H9 (cell line): ENCODE results near the gene SMTN. TPM values are rescaled to one million over a fixed set of nuclear protein-coding genes. Genes with fewer than 3 reads are reported as not detected.

Experiments used
- DNase-seq: peaks from one replicate; pipeline ENCODE4 v3.0.0-alpha.2; 2017
- H2AFZ ChIP-seq: one replicate; pipeline ENCODE4 v1.6.1; 2013; ENCODE audit warnings: mild to moderate bottlenecking, low read length, control low read depth, moderate library complexity
- H2AK5ac ChIP-seq: 2 replicates; pipeline ENCODE4 v1.6.1; 2013; ENCODE audit warnings: low read length, control low read depth, mixed read lengths; ENCODE audit not compliant: insufficient read length
- H2BK120ac ChIP-seq: one replicate; pipeline ENCODE4 v1.6.1; 2013; ENCODE audit warnings: low read depth, mild to moderate bottlenecking, low read length, control low read depth, inconsistent platforms; ENCODE audit not compliant: poor library complexity, severe bottlenecking
- H2BK12ac ChIP-seq: 2 replicates; pipeline ENCODE4 v1.6.1; 2013; ENCODE audit warnings: low read length, control low read depth, mixed read lengths, low read depth; ENCODE audit not compliant: insufficient read length
- H2BK15ac ChIP-seq: 2 replicates; pipeline ENCODE4 v1.6.1; 2013; ENCODE audit warnings: low read depth, low read length, control low read depth
- H2BK20ac ChIP-seq: one replicate; pipeline ENCODE4 v1.6.1; 2013; ENCODE audit warnings: low read depth, mild to moderate bottlenecking, low read length, control low read depth, inconsistent platforms; ENCODE audit not compliant: poor library complexity, severe bottlenecking
- H2BK5ac ChIP-seq: 2 replicates; pipeline ENCODE4 v1.6.1; 2013; ENCODE audit warnings: low read length, control low read depth, mixed read lengths; ENCODE audit not compliant: insufficient read length
- H3K14ac ChIP-seq: 2 replicates; pipeline ENCODE4 v1.6.1; 2013; ENCODE audit warnings: low read length, control low read depth; ENCODE audit not compliant: insufficient read depth
- H3K18ac ChIP-seq: 2 replicates; pipeline ENCODE4 v1.6.1; 2013; ENCODE audit warnings: low read depth, mild to moderate bottlenecking, mixed read lengths, low read length, control low read depth; ENCODE audit not compliant: insufficient read length
- H3K23ac ChIP-seq: 2 replicates; pipeline ENCODE4 v1.6.1; 2013; ENCODE audit warnings: low read length, control low read depth, mixed read lengths, low read depth; ENCODE audit not compliant: insufficient read length
- H3K23me2 ChIP-seq: 2 replicates; pipeline ENCODE4 v1.6.1; 2013; ENCODE audit warnings: low read depth, mild to moderate bottlenecking, mixed read lengths, low read length, control low read depth; ENCODE audit not compliant: insufficient read length, poor library complexity, severe bottlenecking
- H3K27ac ChIP-seq: 2 replicates; pipeline ENCODE4 v1.5.1; 2013; ENCODE audit warnings: low read length, control low read depth, mixed read lengths, low read depth; ENCODE audit not compliant: insufficient read length
- H3K27me3 ChIP-seq: 2 replicates; pipeline ENCODE4 v1.6.1; 2013; ENCODE audit warnings: low read length, control low read depth, inconsistent platforms; ENCODE audit not compliant: insufficient read depth
- H3K4ac ChIP-seq: 2 replicates; pipeline ENCODE4 v1.6.1; 2013; ENCODE audit warnings: low read depth, mild to moderate bottlenecking, control low read depth, inconsistent platforms, low read length, moderate library complexity
- H3K4me1 ChIP-seq: 2 replicates; pipeline ENCODE4 v1.6.1; 2013; ENCODE audit warnings: low read length, control low read depth, inconsistent platforms; ENCODE audit not compliant: insufficient read depth
- H3K4me2 ChIP-seq: 2 replicates; pipeline ENCODE4 v1.6.1; 2013; ENCODE audit warnings: low read length, control low read depth, mixed read lengths; ENCODE audit not compliant: insufficient read length, insufficient read depth
- H3K56ac ChIP-seq: 2 replicates; pipeline ENCODE4 v1.6.1; 2013; ENCODE audit warnings: low read depth, mild to moderate bottlenecking, mixed read lengths, low read length, control low read depth; ENCODE audit not compliant: insufficient read length
- H3K79me1 ChIP-seq: 2 replicates; pipeline ENCODE4 v1.6.1; 2013; ENCODE audit warnings: low read depth, mild to moderate bottlenecking, moderate library complexity, low read length, control low read depth, inconsistent platforms; ENCODE audit not compliant: insufficient read depth, poor library complexity, severe bottlenecking
- H3K79me2 ChIP-seq: 2 replicates; pipeline ENCODE4 v1.6.1; 2013; ENCODE audit warnings: low read length, control low read depth, inconsistent platforms; ENCODE audit not compliant: insufficient read depth
- H3K9ac ChIP-seq: 2 replicates; pipeline ENCODE4 v1.6.1; 2013; ENCODE audit warnings: low read length, control low read depth, mixed read lengths; ENCODE audit not compliant: insufficient read length; ENCODE audit errors: extremely low read depth
- H3K9me3 ChIP-seq: one replicate; pipeline ENCODE4 v1.6.1; 2013; ENCODE audit warnings: low read depth, low read length, inconsistent platforms; ENCODE audit not compliant: control insufficient read depth
- H3T11ph ChIP-seq: one replicate; pipeline ENCODE4 v1.6.1; 2013; ENCODE audit warnings: mild to moderate bottlenecking, low read length, control low read depth, inconsistent platforms
- H4K20me1 ChIP-seq: one replicate; pipeline ENCODE4 v1.6.1; 2013; ENCODE audit not compliant: control insufficient read depth, insufficient read length, insufficient read depth
- H4K5ac ChIP-seq: 2 replicates; pipeline ENCODE4 v1.6.1; 2013; ENCODE audit warnings: low read depth, mild to moderate bottlenecking, mixed read lengths, low read length, control low read depth; ENCODE audit not compliant: insufficient read length
- H4K8ac ChIP-seq: replicated peaks from 2 replicates; pipeline ENCODE4 v1.6.1; 2013; ENCODE audit warnings: low read length, control low read depth, mixed read lengths, low read depth; ENCODE audit not compliant: insufficient read length
- H4K91ac ChIP-seq: 2 replicates; pipeline ENCODE4 v1.6.1; 2013; ENCODE audit warnings: low read depth, mild to moderate bottlenecking, moderate library complexity, mixed read lengths, low read length, control low read depth; ENCODE audit not compliant: insufficient read length
- H3K27ac Mint-ChIP-seq, 3 experiments: 2 replicates in 2 of 3; 3 replicates in 1 of 3; pipeline ENCODE4 v1.8.0; 2020 to 2021; ENCODE audit warnings: mixed read lengths in 3 of 3, mild to moderate bottlenecking in 1 of 3, moderate library complexity in 1 of 3
- H3K27me3 Mint-ChIP-seq: 2 replicates; pipeline ENCODE4 v1.8.0; 2021; ENCODE audit warnings: low read depth, mild to moderate bottlenecking, moderate library complexity, mixed read lengths
- H3K36me3 Mint-ChIP-seq, 3 experiments: 2 replicates in 2 of 3; 3 replicates in 1 of 3; pipeline ENCODE4 v1.8.0; 2020 to 2021; ENCODE audit warnings: low read depth in 3 of 3, mixed read lengths in 3 of 3; ENCODE audit not compliant: insufficient read depth in 1 of 3
- H3K4me1 Mint-ChIP-seq, 2 experiments: 2 replicates each; pipeline ENCODE4 v1.8.0; 2020; ENCODE audit warnings: mixed read lengths in 2 of 2
- H3K4me3 Mint-ChIP-seq, 2 experiments: 2 replicates in 1 of 2; 3 replicates in 1 of 2; pipeline ENCODE4 v1.8.0; 2020 to 2021; ENCODE audit warnings: mild to moderate bottlenecking in 2 of 2, mixed read lengths in 2 of 2, moderate library complexity in 1 of 2
- H3K9me3 Mint-ChIP-seq, 2 experiments: 2 replicates in 1 of 2; 3 replicates in 1 of 2; pipeline ENCODE4 v1.8.0; 2020; ENCODE audit warnings: mild to moderate bottlenecking in 2 of 2, mixed read lengths in 2 of 2, moderate library complexity in 1 of 2
- WGBS: extraction: QIAGEN DNeasy Blood & Tissue Kit; methylation state at CpG from one replicate; pipeline ENCODE4 v1.1.7; 2013; ENCODE audit warnings: missing lambda C conversion rate, low lambda C conversion rate, mixed read lengths; ENCODE audit not compliant: insufficient read length; ENCODE audit errors: extremely low coverage; 5-methylcytosine and 5-hydroxymethylcytosine counted together
- total RNA-seq: library from RNA; stranded (reverse); gene quantifications from 2 replicates; pipeline ENCODE4 v1.2.1, GENCODE V29; 2021
- TF ChIP-seq, protein P1 (sequence below): fragments of 200-600 bp; sonication (generic); conservative IDR thresholded peaks from 3 replicates; pipeline ENCODE4 v1.8.0; 2021; ENCODE audit warnings: antibody characterized with exemption, mild to moderate bottlenecking

Gene SMTN
- total RNA-seq, 1 experiment from 2014 or later, result 23.4 TPM

DNA sequence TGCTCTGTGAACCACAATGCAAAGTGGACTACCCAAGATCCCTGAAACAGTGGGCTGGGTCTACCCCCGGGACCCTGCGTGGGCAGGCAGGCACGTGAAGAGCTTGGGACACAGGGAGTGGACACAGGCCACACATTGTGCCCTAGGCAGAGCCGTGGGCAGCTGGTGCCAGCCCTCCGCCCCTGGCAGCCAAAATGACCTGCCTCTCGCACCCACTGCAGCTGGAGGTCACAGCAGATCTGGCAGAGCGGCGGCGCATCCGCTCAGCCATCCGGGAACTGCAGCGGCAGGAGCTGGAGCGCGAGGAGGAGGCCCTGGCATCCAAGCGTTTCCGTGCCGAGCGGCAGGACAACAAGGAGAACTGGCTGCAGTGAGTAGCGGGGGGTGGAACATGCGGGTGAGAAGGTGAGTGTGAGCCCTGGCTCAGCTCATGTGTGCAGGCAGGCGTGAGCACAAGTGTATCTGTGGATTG is 6.7 kb downstream of the SMTN start:
- Histone ChIP-seq H4K20me1 (no peaks in the 10 kb centered on the region), H3K79me2 (no peaks in the 10 kb centered on the region; the same call in 1 of the 2 replicates), H4K8ac (no peak overlapping the region), H3K14ac (no peak overlapping the region), H2BK120ac (no peak overlapping the region), H3K79me1 (no peaks in the 10 kb centered on the region), H3K56ac (no peak overlapping the region), H3K23ac (no peak overlapping the region), H3K4me1 (no peaks in the 10 kb centered on the region), H3K4ac (no peak overlapping the region), H3T11ph (no peak overlapping the region), H3K9me3 (no peaks in the 10 kb centered on the region), H2AK5ac (no peak overlapping the region), H4K5ac (no peak overlapping the region), H2BK5ac (no peak overlapping the region), H3K4me2 (no peak overlapping the region), H4K91ac (no peak overlapping the region), H3K23me2 (peaks cover 7% of the 10 kb centered on the region), H2BK20ac (no peak overlapping the region), H2BK15ac (no peak overlapping the region), H3K27ac (no peak overlapping the region), H3K18ac (no peak overlapping the region), H3K27me3 (no peaks in the 10 kb centered on the region), H2AFZ (no peak overlapping the region), H3K9ac (no peak overlapping the region), H2BK12ac (no peak overlapping the region)
- no peak overlapping the region for H3K4me3 Mint-ChIP-seq
- peaks cover 0 to 4% (median 2%) of the 10 kb centered on the region in 3 experiments; a peak in 4 of 7 replicates for H3K36me3 Mint-ChIP-seq
- no peak for DNase-seq
- TF ChIP-seq, protein P1, sequence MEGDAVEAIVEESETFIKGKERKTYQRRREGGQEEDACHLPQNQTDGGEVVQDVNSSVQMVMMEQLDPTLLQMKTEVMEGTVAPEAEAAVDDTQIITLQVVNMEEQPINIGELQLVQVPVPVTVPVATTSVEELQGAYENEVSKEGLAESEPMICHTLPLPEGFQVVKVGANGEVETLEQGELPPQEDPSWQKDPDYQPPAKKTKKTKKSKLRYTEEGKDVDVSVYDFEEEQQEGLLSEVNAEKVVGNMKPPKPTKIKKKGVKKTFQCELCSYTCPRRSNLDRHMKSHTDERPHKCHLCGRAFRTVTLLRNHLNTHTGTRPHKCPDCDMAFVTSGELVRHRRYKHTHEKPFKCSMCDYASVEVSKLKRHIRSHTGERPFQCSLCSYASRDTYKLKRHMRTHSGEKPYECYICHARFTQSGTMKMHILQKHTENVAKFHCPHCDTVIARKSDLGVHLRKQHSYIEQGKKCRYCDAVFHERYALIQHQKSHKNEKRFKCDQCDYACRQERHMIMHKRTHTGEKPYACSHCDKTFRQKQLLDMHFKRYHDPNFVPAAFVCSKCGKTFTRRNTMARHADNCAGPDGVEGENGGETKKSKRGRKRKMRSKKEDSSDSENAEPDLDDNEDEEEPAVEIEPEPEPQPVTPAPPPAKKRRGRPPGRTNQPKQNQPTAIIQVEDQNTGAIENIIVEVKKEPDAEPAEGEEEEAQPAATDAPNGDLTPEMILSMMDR, result no peak
- H3K27me3 Mint-ChIP-seq, result no peaks in the 10 kb centered on the region
- no peaks in the 10 kb centered on the region for H3K9me3 Mint-ChIP-seq
- peaks cover 15 to 31% of the 10 kb centered on the region in 2 experiments for H3K4me1 Mint-ChIP-seq
- no peak overlapping the region; a peak in 2 of 7 replicates for H3K27ac Mint-ChIP-seq
- no CpG with 5 or more reads among the region's 21 CpGs for WGBS
